ENCODE measurements around the gene INPP5J.
"Not testable (repeated sequence)": the region's sequence is repeated elsewhere in the genome, so short reads cannot be mapped to it uniquely, and the experiment has no call there.

INPP5J gene

DNA sequence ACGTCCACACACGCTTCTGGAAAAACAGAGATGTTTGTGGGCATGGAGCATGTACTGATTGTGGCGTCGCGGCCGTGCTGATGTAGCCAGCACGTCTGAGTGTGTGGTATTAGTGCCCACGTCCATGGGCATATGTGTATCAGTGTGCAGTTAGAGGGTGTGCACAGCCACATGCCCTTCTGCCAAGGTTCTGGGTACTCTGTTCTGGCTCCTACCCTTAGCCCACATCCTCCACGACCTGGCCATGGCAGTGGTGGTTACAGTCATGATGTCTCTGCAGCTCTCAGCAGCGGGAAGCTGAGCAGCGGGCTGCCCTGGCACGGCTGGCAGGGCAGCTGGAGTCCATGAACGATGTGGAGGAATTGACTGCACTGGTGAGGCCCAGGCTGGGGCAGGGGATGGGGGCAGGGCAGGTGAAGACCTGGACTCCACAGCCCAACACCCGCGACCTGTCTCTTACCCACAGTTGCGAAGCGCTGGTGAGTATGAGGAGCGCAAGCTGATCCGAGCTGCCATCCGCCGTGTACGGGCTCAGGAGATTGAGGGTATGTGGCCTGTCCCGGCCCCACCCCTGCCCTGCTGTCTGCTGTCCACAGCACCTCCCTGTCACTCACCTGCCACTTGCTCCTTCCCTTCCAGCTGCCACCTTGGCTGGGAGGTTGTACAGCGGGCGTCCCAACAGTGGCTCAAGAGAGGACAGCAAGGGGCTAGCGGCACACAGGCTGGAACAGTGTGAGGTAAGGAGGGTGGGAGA lies 34.4 kb upstream of the INPP5J start:
- no peak for DNase-seq (ENCODE audit: low read depth)

DNA sequence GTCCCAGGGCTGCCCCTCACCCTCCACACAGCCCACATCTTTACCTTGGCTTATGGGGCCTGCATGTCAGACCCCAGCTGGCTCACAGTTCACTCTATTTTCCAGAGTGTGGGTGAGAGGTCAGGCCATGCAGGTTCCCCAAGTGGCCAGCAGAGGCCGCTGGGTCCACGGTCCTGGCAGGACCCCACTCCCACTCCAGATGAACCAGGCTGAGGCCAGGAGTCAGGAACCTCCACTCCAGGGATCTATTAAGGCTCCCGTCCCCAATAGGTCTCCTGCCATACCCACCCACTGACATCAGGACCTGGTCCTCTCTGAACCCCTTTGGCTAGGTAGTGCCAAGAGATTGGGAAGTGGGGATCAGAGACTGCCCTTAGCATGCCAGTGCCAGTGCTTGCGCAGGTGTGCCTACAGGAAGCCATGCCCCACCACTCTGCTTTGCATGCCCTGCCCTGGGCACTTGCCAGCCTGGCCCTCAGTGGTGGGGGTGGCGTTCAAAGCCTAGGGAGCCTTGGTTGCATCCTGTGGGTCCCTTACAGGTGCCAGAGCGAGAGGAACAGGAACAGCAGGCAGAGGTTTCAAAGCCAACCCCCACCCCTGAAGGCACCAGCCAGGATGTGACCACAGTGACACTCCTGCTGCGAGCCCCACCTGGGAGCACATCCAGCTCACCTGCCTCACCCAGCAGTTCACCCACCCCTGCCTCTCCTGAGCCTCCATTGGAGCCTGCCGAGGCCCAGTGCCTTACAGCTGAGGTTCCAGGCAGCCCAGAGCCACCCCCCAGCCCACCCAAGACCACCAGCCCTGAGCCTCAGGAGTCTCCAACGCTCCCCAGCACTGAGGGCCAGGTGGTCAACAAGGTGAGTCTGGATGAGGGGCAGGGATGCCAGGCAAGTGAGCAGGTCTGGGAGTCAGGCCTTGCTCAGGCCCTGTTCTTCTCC lies 33.3 kb upstream of the INPP5J start:
- no peak for DNase-seq (ENCODE audit: low read depth)

DNA sequence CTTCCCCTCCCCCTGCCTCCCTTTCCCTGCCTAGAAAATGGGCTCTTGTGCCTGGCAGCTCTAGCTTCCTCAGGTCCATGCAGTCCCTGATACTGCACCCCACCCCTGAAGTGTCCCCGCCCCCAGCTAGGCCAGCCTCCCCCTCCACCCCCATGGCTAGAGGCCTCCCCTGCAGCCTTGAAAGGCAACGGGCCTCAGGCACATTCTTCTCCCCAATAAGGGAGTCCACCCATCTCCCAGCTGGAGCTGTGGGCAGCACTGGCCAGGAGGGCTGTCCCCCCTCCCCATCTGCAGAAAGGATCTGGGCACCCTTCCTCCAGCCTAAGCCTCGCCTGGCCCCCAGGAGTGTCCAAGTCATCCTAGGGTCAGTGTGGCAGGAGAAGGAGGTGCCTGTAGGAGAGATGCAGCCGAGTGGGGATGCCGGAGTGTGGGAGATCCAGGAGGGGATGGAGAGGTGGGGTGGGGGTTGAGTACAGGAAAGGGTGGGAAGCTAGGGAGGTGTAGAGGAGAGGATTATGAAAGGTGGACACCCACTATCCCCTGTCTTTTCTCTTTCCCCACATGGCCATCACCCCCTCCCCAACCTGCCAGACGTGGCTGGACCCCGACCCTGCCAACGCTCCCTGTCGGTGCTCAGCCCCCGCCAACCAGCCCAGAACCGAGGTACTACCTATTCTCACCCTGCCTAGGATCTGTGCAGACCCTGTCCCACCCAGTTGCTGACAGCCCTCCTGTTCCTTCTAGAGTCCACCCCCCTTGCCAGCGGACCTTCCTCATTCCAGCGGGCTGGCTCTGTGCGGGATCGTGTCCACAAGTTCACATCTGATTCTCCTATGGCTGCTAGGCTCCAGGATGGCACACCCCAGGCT lies 32.3 kb upstream of the INPP5J start:
- DNase-seq (ENCODE audit: low read depth), result no peak

DNA sequence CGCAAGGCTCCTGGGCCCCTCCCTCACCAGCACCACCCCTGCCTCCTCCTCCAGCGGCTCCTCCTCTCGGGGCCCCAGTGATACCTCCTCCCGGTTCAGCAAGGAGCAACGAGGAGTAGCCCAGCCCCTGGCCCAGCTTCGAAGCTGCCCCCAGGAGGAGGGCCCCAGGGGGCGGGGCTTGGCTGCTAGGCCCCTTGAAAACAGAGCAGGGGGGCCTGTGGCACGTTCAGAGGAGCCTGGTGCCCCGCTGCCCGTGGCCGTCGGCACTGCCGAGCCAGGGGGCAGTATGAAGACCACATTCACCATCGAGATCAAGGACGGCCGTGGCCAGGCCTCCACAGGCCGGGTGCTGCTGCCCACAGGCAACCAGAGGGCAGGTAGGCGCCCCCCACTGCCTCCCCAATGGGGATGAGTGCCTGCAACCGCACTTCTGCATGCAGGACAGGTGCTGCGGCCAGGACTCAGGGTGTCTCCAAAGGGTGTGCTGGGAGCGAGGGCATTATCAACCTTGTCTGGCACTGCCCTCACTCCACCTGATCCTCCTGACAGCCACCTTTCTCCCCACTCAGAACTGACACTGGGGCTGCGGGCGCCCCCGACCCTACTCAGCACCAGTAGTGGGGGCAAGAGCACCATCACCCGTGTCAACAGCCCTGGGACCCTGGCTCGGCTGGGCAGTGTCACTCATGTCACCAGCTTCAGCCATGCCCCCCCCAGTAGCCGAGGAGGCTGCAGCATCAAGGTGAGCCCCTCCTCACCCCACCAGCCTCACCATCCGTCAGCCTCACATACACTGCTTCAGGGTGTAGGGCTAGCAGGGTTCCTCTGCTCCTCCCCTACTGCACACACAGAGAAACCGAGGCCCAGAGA lies 31.4 kb upstream of the INPP5J start:
- no peak for DNase-seq (ENCODE audit: low read depth)

DNA sequence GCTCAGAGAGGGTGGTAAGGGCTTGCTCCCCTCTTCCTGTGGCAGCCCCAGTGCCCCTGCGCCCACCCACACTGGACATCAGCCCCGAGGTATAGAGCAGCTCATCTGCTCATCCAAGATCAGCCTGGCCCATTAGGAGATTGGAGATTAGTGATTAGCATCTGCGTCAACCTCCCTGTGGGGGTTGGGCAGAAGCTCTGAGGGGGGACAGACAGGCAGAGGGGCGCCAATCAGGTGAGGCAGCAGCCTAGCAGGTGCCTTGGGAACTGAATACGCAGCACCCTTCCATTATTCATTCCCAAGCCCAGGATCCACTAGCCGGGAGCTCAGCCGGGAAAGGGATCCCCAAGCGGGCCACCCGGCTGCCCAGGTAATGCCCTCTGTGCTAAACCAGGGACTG lies 30.6 kb upstream of the INPP5J start:
- DNase-seq (ENCODE audit: low read depth), result no peak

DNA sequence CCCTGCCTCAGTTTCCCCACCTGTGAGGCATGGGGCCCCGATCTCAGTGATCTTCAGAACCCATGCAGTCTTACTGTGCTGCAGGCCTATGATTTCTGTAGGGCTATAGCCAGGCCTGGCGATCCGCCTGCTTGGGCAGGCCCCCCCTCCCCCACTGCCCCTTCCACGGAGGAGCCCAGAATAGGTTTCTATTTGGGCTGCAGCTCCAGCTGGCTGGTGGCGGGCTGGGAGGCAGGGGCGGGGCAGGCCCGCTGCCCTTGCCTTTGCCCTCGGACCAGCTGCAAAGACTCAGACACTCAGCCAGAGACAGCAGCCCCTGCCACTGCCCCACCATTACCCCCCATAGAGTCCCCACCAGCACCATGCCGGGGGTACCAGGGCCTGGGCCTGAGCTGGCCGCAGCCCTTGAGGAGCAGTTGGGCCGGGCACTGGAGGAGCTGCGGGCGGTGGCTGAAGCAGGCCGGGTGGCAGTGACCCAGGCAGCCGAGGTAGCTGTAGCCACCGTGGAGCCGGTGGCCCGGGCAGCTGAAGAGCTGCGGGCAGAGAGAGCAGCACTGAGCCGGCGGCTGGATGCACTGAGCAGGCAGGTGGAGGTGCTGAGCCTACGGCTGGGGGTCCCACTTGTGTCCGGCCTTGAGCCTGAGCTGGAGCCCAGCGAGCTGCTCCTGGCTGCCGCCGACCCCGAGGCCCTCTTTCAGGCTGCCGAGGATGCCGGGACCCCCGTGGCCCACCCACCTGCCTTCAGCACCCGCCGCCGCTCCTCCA lies 29.5 kb upstream of the INPP5J start:
- no peak for DNase-seq (ENCODE audit: low read depth)

DNA sequence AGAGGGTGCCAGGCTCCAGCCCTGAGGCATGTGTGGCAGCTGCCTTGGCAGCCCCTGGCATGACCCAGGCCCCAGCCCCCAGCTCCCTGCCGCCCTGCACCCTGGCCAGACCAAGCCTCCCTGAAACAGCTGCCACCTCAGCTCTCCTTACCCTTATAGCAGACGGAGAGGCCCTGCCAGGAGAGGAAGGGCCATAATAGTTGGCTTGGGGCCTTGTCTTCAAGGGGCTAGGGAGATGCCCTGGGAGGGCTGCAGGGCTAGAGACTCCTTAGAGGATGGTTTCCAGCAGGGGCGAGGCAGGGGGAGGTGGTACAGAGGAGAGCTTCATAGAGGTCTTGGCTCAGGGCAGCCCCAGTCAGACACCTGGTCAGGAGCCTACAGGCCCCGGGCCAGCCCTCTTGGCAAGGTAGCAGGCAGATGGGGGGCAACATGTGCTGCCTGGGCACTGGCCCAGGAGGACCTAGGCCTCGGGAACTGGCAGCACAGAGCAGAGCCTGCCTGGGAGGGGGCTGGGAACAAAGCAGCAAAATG lies 28.7 kb upstream of the INPP5J start:
- no peak for DNase-seq (ENCODE audit: low read depth)

DNA sequence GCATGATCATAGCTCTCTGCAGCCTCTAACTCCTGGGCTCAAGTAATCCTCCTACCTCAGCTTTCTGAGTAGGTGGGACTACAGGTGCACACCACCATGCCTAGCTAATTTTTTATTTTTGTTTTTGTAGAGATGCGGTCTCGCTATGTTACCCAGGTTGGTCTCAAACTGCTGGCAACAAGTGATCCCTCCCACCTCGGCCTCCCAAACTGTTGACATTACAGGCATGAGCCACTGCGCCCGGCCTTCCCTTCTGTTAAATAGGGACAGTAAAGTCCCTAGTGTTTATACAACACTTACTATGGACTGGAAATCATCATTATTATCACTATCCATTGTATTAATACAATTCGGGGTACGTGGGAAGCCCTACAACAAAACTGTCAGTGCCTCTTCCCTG lies 28.0 kb upstream of the INPP5J start:
- no peak for DNase-seq (ENCODE audit: low read depth)

DNA sequence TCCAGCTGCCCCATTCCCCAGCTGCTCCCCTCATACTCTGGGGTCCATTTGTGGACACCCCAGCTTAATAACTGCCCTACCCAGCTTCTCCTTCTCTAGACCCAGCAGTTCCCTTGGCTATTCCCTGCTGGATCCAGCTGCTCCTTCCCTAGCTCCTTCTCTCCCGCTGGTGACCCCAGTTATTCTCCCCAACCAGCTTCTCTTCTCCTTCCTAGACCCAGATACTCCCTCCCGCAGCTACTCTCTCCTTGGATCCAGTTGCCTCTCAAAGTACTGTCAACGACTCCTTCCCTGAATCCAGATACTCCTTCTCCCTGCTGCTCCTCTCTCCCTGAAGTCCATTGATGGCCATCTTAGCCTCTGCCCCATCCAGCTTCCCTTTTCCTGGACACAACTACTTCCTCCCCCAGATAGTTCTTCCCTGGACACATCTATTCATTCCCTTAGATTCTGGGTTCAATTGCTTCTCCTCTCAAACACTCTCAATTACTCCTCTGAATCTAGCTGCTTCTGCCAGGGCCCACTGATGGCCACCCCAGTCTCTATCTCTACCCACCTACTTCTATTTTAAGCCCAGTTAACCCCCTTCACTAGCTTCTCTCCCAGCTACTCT lies 27.0 kb upstream of the INPP5J start:
- DNase-seq (ENCODE audit: low read depth), result no peak

DNA sequence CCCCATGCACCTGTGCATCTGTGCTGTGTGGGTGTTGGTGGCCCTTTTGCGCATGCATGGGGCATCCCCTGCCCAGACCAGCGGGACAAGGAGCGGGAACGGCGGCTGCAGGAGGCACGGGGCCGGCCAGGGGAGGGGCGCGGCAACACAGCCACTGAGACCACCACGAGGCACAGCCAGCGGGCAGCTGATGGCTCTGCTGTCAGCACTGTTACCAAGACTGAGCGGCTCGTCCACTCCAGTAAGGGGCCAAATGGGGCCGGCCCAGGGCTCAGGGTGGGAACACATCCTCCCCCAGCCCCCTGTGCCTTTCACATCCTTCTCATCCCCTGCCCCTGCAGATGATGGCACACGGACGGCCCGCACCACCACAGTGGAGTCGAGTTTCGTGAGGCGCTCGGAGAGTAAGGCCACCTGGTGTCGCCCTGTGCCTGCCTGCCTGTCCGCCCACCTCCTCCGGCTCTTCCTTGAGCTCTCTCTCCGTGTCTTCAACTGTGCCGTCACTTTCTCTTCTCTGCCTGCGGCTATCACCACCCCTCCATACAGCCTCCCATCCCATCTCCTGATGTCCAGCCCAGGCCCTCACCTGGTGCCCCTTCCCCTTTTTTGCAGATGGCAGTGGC lies 26.0 kb upstream of the INPP5J start:
- no peak for DNase-seq (ENCODE audit: low read depth)

DNA sequence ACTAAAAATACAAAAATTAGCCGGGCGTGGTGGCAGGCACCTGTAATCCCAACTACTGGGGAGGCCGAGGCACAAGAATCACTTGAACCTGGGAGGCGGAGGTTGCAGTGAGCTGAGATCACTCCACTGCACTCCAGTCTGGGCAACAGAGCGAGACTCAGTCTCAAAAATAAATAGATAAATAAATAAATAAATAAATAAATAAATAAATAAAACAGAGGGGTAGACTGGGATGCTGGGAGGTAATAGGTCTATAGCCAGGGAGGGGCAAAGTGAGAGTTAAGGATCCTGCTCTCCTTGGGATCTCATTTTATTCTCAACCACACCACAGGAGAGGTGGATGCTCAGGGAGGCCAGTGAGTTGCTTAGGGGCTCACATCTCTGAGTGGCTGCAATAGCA lies 25.2 kb upstream of the INPP5J start:
- DNase-seq (ENCODE audit: low read depth), result not testable (repeated sequence)

DNA sequence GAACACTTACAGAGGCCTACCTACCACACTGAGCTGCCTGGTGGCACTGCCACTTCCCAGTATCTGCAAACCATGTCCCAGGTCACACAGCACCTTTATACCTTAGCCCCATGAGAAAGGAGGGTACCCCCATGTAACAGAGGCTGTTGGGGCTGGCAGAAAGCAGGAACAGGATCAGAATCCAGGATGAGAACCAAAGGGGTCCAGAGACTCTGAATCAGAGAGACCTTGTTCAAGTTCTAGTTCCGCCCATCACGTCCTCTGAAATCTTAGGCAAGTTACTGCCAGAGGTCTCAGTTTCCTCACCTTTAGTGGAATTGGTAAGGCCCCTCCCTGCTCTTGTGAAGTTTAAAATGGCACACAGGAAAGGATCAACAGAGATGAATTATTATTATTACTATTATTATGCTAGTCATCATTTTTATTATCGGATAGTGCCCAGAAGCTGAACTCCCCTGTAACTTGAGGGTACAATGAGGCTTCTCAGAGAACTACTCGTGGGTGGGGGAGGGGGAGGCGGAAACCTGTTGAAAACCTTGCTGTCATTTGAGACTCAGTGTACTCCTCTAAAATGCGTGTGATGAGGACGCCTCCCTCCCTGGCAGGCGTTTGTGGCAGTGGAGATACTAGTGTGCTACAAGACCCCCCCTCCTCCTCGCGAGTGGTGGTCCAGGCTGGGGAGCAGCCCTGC lies 24.7 kb upstream of the INPP5J start:
- DNase-seq (ENCODE audit: low read depth), result no peak

DNA sequence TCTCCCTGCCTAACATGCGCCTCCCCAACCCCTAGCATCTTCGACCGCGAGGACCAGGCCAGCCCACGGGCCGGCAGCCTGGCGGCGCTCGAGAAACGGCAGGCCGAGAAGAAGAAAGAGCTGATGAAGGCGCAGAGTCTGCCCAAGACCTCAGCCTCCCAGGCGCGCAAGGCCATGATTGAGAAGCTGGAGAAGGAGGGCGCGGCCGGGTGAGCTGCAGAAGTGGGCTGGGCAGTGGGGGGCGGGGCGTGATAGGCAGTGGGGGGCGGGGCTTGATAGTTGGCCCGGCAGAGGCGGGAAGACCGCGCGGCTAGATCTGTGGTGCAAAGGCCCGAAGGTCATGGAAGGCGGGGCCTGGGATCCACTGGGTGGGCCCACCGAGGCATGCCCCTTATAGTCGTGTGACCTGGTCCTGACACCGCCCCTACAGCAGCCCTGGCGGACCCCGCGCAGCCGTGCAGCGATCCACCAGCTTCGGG lies 24.1 kb upstream of the INPP5J start:
- no peak for DNase-seq (ENCODE audit: low read depth)

DNA sequence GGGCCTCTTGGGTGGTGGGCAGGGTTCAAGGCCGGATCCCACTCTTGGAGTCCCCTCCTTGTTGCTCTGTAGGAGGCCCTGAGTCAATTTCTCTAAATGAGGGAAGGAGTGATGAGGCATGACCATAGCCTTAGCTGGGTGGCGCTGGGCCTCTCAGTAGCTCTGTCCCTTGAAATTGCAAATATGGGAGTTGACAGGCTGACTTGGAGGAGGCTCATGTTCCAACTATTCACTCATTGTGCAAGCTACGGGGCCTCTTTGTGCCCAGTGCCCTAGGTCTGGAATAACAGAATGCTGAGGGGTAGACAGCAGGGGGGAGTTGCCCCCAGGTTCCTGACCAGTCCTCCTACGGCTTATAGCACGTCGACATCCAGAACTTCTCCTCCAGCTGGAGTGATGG lies 23.4 kb upstream of the INPP5J start:
- no peak for DNase-seq (ENCODE audit: low read depth)

DNA sequence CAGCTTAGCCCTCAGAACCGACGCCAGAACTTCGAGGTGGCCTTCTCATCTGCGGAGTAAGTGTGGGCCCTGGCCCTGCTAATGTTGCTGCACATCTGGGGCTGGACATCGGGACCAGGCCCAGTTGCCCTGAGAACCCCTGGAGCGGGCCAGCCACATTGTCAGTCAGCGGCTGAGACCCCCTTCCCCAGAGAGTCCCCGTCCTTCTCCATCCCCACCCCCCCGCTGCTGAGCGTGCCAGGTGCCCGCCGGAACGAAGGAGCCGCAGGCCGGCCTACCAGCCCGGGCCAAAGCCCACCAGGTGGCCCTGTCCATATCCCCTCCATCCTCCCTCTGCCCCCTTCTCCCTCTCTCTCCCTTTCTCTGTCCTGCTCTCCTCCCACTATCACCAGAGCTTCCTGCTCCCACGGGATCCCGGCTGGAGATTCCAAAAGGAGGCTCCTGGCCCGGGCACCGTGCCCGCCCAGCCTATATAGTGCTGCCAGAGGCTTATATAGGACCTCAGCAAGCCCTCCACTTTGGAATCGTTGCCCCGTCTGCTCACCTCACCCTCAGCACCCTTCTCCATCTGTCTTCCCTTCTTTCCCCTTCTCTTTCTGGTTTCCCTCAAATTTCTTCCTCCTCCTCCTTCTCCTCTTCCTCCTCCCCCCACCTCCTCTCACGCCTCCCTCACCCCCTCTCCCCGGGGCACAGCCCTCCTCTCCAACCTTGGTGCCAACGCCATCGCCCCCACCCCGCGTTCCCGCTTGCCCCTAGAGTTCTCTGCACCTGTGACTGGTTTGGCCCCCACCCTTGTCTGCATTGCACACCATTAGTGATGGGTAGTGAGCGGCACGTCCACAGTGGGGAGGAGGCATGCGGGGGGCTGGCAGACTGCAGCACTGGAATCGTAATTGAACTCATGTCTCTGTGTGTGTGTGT lies 22.7 kb upstream of the INPP5J start:
- no peak for DNase-seq (ENCODE audit: low read depth)

DNA sequence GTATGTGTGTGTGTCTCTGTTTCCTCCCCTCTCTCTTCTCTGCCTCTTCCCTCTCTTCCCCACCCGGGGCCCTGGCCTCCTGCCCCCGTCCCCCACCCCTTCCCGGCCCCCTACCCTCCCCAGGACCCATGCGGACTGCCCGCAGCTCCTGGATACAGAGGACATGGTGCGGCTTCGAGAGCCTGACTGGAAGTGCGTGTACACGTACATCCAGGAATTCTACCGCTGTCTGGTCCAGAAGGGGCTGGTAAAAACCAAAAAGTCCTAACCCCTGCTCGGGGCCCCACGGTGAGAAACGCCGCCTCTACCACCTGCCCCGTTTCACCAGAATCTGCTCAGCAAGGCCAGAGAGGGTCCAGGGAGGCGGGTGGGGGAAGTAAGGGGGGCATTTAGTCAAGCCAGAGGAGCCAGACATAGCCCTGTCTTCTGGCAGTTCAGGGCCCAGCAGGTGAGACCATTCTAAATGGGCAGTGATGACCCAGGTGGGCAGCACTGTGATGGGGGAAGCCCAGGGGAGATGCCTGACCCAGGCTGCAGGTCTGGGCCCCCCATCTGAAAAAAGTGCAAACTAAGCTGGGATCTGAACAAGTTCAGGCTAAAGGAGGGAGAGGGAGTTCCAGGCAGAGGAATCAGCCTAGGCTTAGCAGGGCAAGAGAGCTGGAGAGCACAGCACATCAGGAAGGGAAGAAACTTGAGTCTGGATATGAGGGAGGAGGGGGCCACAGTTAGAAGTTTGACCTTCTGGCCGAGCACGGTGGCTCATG lies 21.8 kb upstream of the INPP5J start:
- DNase-seq (ENCODE audit: low read depth), result no peak
